Sigmoid colon (tissue), 4 donors: ENCODE data around the gene ZFYVE28.

Experiments
- CTCF ChIP-seq, 4 experiments: fragments of 450-650 bp in 3 of 4; fragments of 200-600 bp in 1 of 4; IDR thresholded peaks; one replicate each; pipeline ENCODE4 v1.5.1; 2016 to 2019; ENCODE audit warnings: antibody characterized with exemption in 4 of 4, mild to moderate bottlenecking in 3 of 4, moderate library complexity in 2 of 4
- EP300 ChIP-seq, 4 donors: sonication (generic); formaldehyde crosslinking; IDR thresholded peaks; one replicate each; pipeline ENCODE4 v1.6.1; 2017; ENCODE audit warnings: antibody characterized with exemption in 4 of 4
- POLR2AphosphoS5 ChIP-seq, 4 donors: sonication (generic); formaldehyde crosslinking; IDR thresholded peaks; one replicate each; pipeline ENCODE4 v1.6.1; 2017; ENCODE audit warnings: antibody characterized with exemption in 4 of 4

GRCh38 chr4:2427383-2428334 is 9.2 kb upstream of the ZFYVE28 start:
- TF ChIP-seq CTCF (IDR thresholded peaks at IDR 0.05) = no peak
- TF ChIP-seq EP300 (IDR thresholded peaks at IDR 0.05) = no peak
- TF ChIP-seq POLR2AphosphoS5 (IDR thresholded peaks at IDR 0.05) = no peak
